Bronchial epithelial cell (primary cell): ENCODE measurements around the gene LRFN3. TPM values are rescaled to one million over a fixed set of nuclear protein-coding genes. Genes with fewer than 3 reads are reported as not detected.
A peak's percentile ranks its signal among the peaks of the same experiment; 100 is the strongest.

Source experiments
- DNase-seq: peaks from one replicate; pipeline ENCODE4 v3.0.0-alpha.2; 2010; ENCODE audit warnings: low read depth
- FAIRE-seq: peaks from 2 replicates; lab custom pipeline; 2011; peaks lifted over from hg19 to GRCh38; lab: Jason Lieb, UNC
- H3K27me3 ChIP-seq: 2 replicates; pipeline ENCODE4 v1.5.1; 2011; ENCODE audit warnings: low read length; ENCODE audit not compliant: control insufficient read depth, insufficient read depth
- H3K36me3 ChIP-seq: 2 replicates; pipeline ENCODE4 v1.5.1; 2011; ENCODE audit warnings: low read length; ENCODE audit not compliant: control insufficient read depth, insufficient read depth
- H3K4me3 ChIP-seq: 2 replicates; pipeline ENCODE4 v1.5.1; 2011; ENCODE audit warnings: mild to moderate bottlenecking, low read depth, low read length, control low read depth
- total RNA-seq: library from RNA; depleted of rRNA; stranded (reverse); fragments of >200 nt; gene quantifications from 2 replicates; pipeline ENCODE4 v1.2.1, GENCODE V29; 2014
- TF ChIP-seq, protein P1 (sequence below): IDR thresholded peaks from 2 replicates; pipeline ENCODE4 v1.5.1; 2011; ENCODE audit warnings: mild to moderate bottlenecking, moderate library complexity, low read length, control low read depth, inconsistent platforms; ENCODE audit not compliant: insufficient read depth, severe bottlenecking

The LRFN3 gene
- total RNA-seq, 1 donor from 2014 or later = 0.79 TPM

DNA sequence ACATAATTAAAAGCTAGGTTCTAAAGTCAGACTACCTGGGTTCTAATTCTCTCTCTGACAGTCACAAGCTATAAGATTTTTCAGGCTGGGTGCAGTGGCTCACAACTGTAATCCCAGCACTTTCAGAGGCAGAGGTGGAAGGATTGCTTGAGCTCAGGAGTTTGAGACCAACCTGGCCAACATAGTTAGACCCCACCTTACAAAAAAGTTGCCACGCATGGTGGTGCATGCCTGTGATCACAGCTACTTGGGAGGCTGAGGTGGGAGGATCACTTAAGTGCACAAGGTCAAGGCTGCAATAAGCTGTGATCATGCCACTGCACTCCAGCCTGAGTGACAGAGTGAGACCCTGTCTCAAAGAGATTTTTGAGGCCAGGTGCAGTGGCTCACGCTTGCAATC, 41.8 kb upstream of the LRFN3 start:
- H3K36me3 ChIP-seq = peaks cover 27% of the 10 kb centered on the region
- TF ChIP-seq, protein P1, sequence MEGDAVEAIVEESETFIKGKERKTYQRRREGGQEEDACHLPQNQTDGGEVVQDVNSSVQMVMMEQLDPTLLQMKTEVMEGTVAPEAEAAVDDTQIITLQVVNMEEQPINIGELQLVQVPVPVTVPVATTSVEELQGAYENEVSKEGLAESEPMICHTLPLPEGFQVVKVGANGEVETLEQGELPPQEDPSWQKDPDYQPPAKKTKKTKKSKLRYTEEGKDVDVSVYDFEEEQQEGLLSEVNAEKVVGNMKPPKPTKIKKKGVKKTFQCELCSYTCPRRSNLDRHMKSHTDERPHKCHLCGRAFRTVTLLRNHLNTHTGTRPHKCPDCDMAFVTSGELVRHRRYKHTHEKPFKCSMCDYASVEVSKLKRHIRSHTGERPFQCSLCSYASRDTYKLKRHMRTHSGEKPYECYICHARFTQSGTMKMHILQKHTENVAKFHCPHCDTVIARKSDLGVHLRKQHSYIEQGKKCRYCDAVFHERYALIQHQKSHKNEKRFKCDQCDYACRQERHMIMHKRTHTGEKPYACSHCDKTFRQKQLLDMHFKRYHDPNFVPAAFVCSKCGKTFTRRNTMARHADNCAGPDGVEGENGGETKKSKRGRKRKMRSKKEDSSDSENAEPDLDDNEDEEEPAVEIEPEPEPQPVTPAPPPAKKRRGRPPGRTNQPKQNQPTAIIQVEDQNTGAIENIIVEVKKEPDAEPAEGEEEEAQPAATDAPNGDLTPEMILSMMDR = no peak
- FAIRE-seq = no peak

DNA sequence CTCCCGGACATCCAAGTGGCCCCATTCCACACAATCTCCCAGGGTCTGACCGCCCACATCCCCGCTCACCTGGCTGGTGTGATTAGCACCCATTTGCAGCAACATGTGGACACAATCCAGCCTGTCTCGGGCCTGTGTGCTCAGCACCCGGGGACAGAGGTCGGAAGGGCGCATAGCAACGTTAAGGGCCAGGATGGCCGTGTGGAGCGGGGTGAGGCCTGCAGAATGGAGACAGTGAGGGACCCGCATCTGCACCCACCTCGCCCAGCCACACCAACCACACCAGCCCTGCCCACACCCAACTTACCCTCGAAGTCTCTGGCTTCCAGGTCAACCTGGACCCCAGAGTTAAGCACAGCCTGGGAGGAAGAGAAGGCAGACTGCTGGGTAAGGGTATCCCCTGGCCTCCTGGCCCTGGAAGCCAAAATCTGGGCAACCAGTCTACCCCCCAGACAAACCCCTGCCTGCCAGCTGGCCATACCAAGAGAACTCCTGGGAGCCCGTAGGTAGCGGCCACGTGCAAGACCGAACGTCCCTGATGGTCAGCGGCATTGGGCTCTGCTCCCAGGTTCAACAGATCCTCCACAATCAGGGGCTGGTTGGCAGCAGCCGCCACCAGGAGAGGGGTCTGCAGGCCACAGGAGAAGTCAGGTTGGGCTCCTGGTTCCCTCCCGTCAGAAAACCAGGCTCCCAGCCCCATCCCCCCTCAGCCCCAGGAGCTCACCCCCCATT, 40.1 kb upstream of the LRFN3 start:
- Histone ChIP-seq H3K4me3 (no peak overlapping the region), H3K36me3 (peaks cover 15% of the 10 kb centered on the region), H3K27me3 (no peaks in the 10 kb centered on the region)
- DNase-seq = no peak
- TF ChIP-seq, protein P1 = no peak
- FAIRE-seq = no peak

More for the DNA sequence above, 41.8 kb upstream of the LRFN3 start:
- no peak overlapping the region for H3K4me3 ChIP-seq
- no peak for DNase-seq
- H3K27me3 ChIP-seq = no peaks in the 10 kb centered on the region

DNA sequence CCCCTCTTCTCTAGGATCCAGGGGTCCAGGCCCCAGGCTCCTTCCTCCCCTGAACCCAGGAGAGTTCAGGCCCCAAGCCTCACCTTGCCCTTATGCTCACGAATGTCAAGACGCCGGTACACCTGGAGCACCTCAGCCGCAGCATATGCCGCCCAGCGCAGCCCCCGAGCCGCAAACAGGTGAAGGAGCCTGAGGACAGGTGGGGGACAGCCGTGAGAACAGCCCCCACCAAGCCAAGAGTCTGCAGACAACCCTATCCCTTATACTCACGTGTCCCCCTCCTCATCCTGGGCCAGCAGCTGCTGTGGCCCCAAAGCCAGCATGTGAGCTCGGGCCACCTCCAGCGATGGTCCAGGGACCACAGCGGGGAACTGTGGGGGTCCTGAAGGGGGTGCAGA, 39.5 kb upstream of the LRFN3 start:
- FAIRE-seq (no peak), DNase-seq (no peak)
- H3K4me3 ChIP-seq = no peak overlapping the region
- TF ChIP-seq, protein P1 = no peak
- no peaks in the 10 kb centered on the region for H3K27me3 ChIP-seq
- H3K36me3 ChIP-seq = peaks cover 15% of the 10 kb centered on the region

DNA sequence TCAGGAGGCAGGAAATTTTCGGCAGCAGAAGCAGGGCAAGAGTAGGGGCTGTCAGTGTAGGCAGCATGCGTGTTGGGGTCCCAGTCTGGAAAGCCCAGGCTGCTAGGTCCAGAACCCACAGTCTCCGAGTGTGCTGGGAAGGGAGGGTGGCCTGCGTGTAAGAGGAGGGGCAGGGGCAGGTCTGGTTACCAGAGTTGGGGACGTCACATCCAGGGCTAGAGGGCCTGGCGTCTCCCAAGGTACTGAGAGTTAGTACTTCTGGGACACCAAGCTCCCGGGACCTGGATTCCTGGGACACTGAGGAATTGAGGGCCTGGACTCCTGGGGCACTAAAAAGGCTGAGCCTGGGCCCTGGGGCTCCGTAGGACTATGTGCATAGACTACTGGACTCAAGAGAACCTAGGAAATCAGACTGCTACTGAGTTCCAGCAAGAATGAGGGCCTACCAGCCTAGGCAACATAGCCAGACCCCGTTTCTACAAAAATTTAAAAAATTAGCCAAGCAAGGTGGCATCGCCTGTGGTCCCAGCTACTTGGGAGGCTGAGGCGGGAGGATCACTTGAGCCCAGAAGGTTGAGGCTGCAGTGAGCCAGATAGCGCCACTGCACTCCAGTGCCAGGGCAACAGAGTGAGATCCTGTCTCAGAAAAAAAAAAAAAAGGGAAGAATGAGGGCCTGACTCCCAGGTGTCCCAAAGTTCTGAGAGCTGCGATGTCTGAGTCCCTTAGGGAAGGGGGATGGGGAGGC, 38.3 kb upstream of the LRFN3 start:
- Histone ChIP-seq H3K27me3 (no peaks in the 10 kb centered on the region), H3K4me3 (peak overlapping the region; percentile 56), H3K36me3 (peaks cover 15% of the 10 kb centered on the region)
- TF ChIP-seq, protein P1 = no peak
- DNase-seq (no peak), FAIRE-seq (no peak)

DNA sequence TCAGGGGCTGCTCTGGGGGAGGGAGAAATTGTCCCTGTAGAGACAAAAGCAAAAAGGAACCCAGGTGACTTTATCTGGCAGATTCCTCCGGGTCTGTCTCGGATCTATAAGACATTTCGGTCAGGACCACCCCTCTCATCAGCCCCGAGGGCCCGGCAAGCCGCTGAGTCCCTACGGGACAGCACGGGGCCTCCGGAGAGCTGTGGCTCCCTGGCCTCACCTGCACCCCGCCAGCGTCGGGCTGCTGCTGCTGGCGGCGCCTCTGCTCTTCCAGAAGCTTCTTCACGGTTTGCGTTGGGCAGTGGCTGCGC, 37.7 kb upstream of the LRFN3 start:
- FAIRE-seq (no peak), DNase-seq (no peak)
- H3K27me3 ChIP-seq = no peaks in the 10 kb centered on the region
- peak overlapping the region; percentile 56 for H3K4me3 ChIP-seq
- TF ChIP-seq, protein P1 = no peak
- peaks cover 15% of the 10 kb centered on the region for H3K36me3 ChIP-seq
